K562 (cell line): ENCODE data around the gene VEGFA. TPM values are rescaled to one million over a fixed set of nuclear protein-coding genes. Genes with fewer than 3 reads are reported as not detected.

Experiments
- CEBPG ChIP-seq, 3 experiments: fragments of 200-800 bp in 1 of 3; sonication (Bioruptor generic) in 1 of 3; sonication (generic) in 1 of 3; formaldehyde crosslinking in 1 of 3; IDR thresholded peaks in 2 of 3; conservative IDR thresholded peaks in 1 of 3; 2 replicates each; pipeline versions ENCODE4 v1.6.1 to v1.8.0; 2016 to 2022; ENCODE audit warnings: missing compliant biosample characterization in 2 of 3, missing genetic modification characterization in 2 of 3, mild to moderate bottlenecking in 1 of 3, missing genetic modification reagents in 1 of 3
- CTBP1 ChIP-seq: fragments of 450-650 bp; IDR thresholded peaks from 2 replicates; pipeline ENCODE4 v1.6.1; 2016; ENCODE audit warnings: borderline replicate concordance
- DACH1 ChIP-seq: fragments of 450-650 bp; IDR thresholded peaks from 2 replicates; pipeline ENCODE4 v1.6.1; 2018; ENCODE audit not compliant: partially characterized antibody
- FOXO4 ChIP-seq: fragments of 450-650 bp; formaldehyde crosslinking; IDR thresholded peaks from 2 replicates; pipeline ENCODE4 v1.4.0; 2020; ENCODE audit warnings: mild to moderate bottlenecking, moderate library complexity
- HMGXB4 ChIP-seq: sonication (generic); formaldehyde crosslinking; IDR thresholded peaks from 2 replicates; pipeline ENCODE4 v1.8.1; 2023; ENCODE audit warnings: mild to moderate bottlenecking, missing genetic modification reagents
- HNRNPLL ChIP-seq: fragments of 200-400 bp; formaldehyde crosslinking; IDR thresholded peaks from 2 replicates; pipeline ENCODE4 v1.6.1; 2017; ENCODE audit warnings: low read length, low read depth, mild to moderate bottlenecking; ENCODE audit not compliant: poor library complexity, severe bottlenecking
- MAZ ChIP-seq, 2 experiments: fragments of 450-650 bp in 1 of 2; sonication (generic) in 1 of 2; formaldehyde crosslinking; IDR thresholded peaks in 1 of 2; conservative IDR thresholded peaks in 1 of 2; 2 replicates each; pipeline versions ENCODE4 v1.4.0 to v1.5.0; 2020; ENCODE audit warnings: mild to moderate bottlenecking in 1 of 2, missing genetic modification reagents in 1 of 2
- MBD2 ChIP-seq: sonication (generic); IDR thresholded peaks from 2 replicates; pipeline ENCODE4 v1.6.1; 2016; ENCODE audit warnings: low read depth, borderline replicate concordance
- MXD1 ChIP-seq: fragments of 250-450 bp; sonication (Bioruptor Pico); IDR thresholded peaks from 2 replicates; pipeline ENCODE4 v1.8.0; 2021; ENCODE audit warnings: borderline replicate concordance, mild to moderate bottlenecking, moderate library complexity; ENCODE audit not compliant: poor library complexity, severe bottlenecking
- MYBL2 ChIP-seq, 2 experiments: fragments of 450-650 bp in 1 of 2; sonication (generic) in 1 of 2; formaldehyde crosslinking in 1 of 2; IDR thresholded peaks; 2 replicates each; pipeline versions ENCODE4 v1.6.1 to v1.8.1; 2017 to 2022; ENCODE audit warnings: borderline replicate concordance in 1 of 2, inconsistent platforms in 1 of 2, low read depth in 1 of 2, mild to moderate bottlenecking in 1 of 2, missing genetic modification reagents in 1 of 2, moderate library complexity in 1 of 2
- SP2 ChIP-seq: IDR thresholded peaks from 2 replicates; pipeline ENCODE4 v1.6.1; 2011; ENCODE audit warnings: mild to moderate bottlenecking, low read depth, low read length, moderate library complexity; ENCODE audit not compliant: poor library complexity, severe bottlenecking; ENCODE audit errors: extremely low read depth
- STAT5B ChIP-seq: fragments of 250-450 bp; sonication (Bioruptor Pico); IDR thresholded peaks from 2 replicates; pipeline ENCODE4 v1.8.0; 2021; ENCODE audit warnings: mild to moderate bottlenecking, inconsistent platforms
- TAF7 ChIP-seq: fragments of 450-650 bp; IDR thresholded peaks from 2 replicates; pipeline ENCODE4 v1.6.1; 2016; ENCODE audit warnings: missing genetic modification characterization, missing compliant biosample characterization
- TCF3 ChIP-seq: sonication (generic); formaldehyde crosslinking; IDR thresholded peaks from 2 replicates; pipeline ENCODE4 v1.4.0; 2020; ENCODE audit warnings: mild to moderate bottlenecking, missing genetic modification reagents
- TRIM24 ChIP-seq, 2 experiments: fragments of 450-650 bp; IDR thresholded peaks; 2 replicates each; pipeline ENCODE4 v1.6.1; 2016
- XRCC5 ChIP-seq: fragments of 200-400 bp; formaldehyde crosslinking; IDR thresholded peaks from 2 replicates; pipeline ENCODE4 v1.6.1; 2017; ENCODE audit warnings: low read depth, mild to moderate bottlenecking, low read length
- ZFP36 ChIP-seq: fragments of 150-350 bp; IDR thresholded peaks from 2 replicates; pipeline ENCODE4 v1.6.1; 2018; ENCODE audit warnings: low read length, low read depth; ENCODE audit not compliant: partially characterized antibody
- ZNF253 ChIP-seq: fragments of 250-450 bp; sonication (Bioruptor Pico); conservative IDR thresholded peaks from 2 replicates; pipeline ENCODE4 v1.6.1; 2021; ENCODE audit warnings: mild to moderate bottlenecking
- ZNF263 ChIP-seq: sonication (generic); formaldehyde crosslinking; IDR thresholded peaks from 2 replicates; pipeline ENCODE4 v1.8.0; 2022; ENCODE audit warnings: mild to moderate bottlenecking, missing genetic modification reagents, borderline replicate concordance
- ZNF398 ChIP-seq: fragments of 250-450 bp; sonication (Bioruptor Pico); IDR thresholded peaks from 2 replicates; pipeline ENCODE4 v1.8.0; 2021; ENCODE audit warnings: moderate library complexity, mild to moderate bottlenecking, inconsistent platforms
- ZNF695 ChIP-seq: fragments of 450-650 bp; formaldehyde crosslinking; IDR thresholded peaks from 2 replicates; pipeline ENCODE4 v1.4.0; 2020; ENCODE audit warnings: mild to moderate bottlenecking, moderate library complexity
- ZNF830 ChIP-seq: fragments of 250-450 bp; sonication (Bioruptor Pico); IDR thresholded peaks from 2 replicates; pipeline ENCODE4 v1.5.0; 2021; ENCODE audit warnings: mild to moderate bottlenecking
- polyA plus RNA-seq, 8 experiments: library from polyadenylated mRNA; depleted of rRNA in 4 of 8; stranded (reverse) in 5 of 8; unstranded in 3 of 8; fragments of >200 nt; fragmentation: Nextera tagmentation in 2 of 8; fragmentation: Illumina TruSeq in 1 of 8; extraction: Ambion mirVana in 2 of 8; extraction: Trizol in 1 of 8; gene quantifications; 2 replicates each; pipeline versions ENCODE4 v1.2.1 to v1.2.3, GENCODE V29; 2011 to 2014; ENCODE audit warnings: inconsistent platforms in 1 of 8, missing spikeins in 1 of 8
- total RNA-seq, 7 experiments: library from RNA; depleted of rRNA in 6 of 7; stranded (reverse); fragments of >200 nt in 6 of 7; fragmentation: Illumina TruSeq in 2 of 7; extraction: Trizol in 2 of 7; gene quantifications; 2 replicates each; pipeline versions ENCODE4 v1.2.1 to v1.2.3, GENCODE V29; 2011 to 2021; ENCODE audit warnings: low replicate concordance in 1 of 7

VEGFA gene
- total and polyA plus RNA-seq, 9 of the 15 experiments (the other 6 are each of a cell fraction or from before 2014, with no cell fraction given) = 14.0 to 271 (median 124) TPM

- TF ChIP-seq MAZ (CRISPR knock-in tag; conservative IDR thresholded peaks at IDR 0.05 in 1 of 2, IDR thresholded peaks at IDR 0.05 in 1 of 2) (no peak; a peak in 3 of 4 replicates), CEBPG (CRISPR knock-in tag; IDR thresholded peaks at IDR 0.05) (no peak), CEBPG (tag; conservative IDR thresholded peaks at IDR 0.05 in 1 of 2, IDR thresholded peaks at IDR 0.05 in 1 of 2) (no peak), ZNF263 (no peak), MYBL2 (IDR thresholded peaks at IDR 0.05; ENCODE audit: low read depth) (no peak), MYBL2 (CRISPR knock-in tag; IDR thresholded peaks at IDR 0.05; ENCODE audit: borderline replicate concordance) (no peak), SP2 (no peak), DACH1 (no peak), TCF3 (CRISPR knock-in tag) (no peak), HNRNPLL (peak; percentile 1), TRIM24 (IDR thresholded peaks at IDR 0.05) (no peak), CTBP1 (no peak; the same call in 1 of the 2 replicates), FOXO4 (no peak), ZNF695 (CRISPR knock-in tag) (no peak), XRCC5 (no peak), ZNF253 (no peak), ZNF398 (CRISPR knock-in tag) (no peak), ZFP36 (no peak), TAF7 (tag) (no peak), STAT5B (no peak), ZNF830 (CRISPR knock-in tag) (no peak), HMGXB4 (CRISPR knock-in tag) (no peak; the same call in 1 of the 2 replicates), MXD1 (no peak), MBD2 (no peak)
Measured at GRCh38 chr6:43771210-43771857, 1.3 kb downstream of the VEGFA start (continued).
